ENCODE data around the gene USP26.
"Not testable (repeated sequence)": the region's sequence is repeated elsewhere in the genome, so short reads cannot be mapped to it uniquely, and the experiment has no call there.

The USP26 gene

GRCh38 chrX:133033010-133033409 lies 63.9 kb downstream of the USP26 start:
- no peak for DNase-seq

GRCh38 chrX:133018229-133018628 lies 78.7 kb downstream of the USP26 start:
- no peak for DNase-seq

- no peak for DNase-seq
These were observed 89.5 kb downstream of the USP26 start for GRCh38 chrX:133007458-133007857.

GRCh38 chrX:133005616-133006015 lies 91.3 kb downstream of the USP26 start:
- DNase-seq, result no peak

- no peak for DNase-seq
These were observed 91.9 kb downstream of the USP26 start for GRCh38 chrX:133005042-133005441.

- DNase-seq, result no peak
These were observed 97.7 kb downstream of the USP26 start for GRCh38 chrX:132999209-132999608.

- DNase-seq, result no peak
These were observed 106.1 kb downstream of the USP26 start for GRCh38 chrX:132990835-132991234.

- no peak for DNase-seq
These were observed 110.4 kb downstream of the USP26 start for GRCh38 chrX:132986556-132986955.

GRCh38 chrX:132984058-132984650 lies 112.8 kb downstream of the USP26 start:
- no peak for DNase-seq

- DNase-seq, result no peak
These were observed 113.4 kb downstream of the USP26 start for GRCh38 chrX:132983496-132983895.

GRCh38 chrX:132980035-132980434 lies 116.9 kb downstream of the USP26 start:
- DNase-seq, result not testable (repeated sequence)
